Brain microvascular endothelial cell (primary cell): ENCODE data around the gene MSRB1.

Experiments
- DNase-seq: peaks from one replicate; pipeline ENCODE4 v3.0.0-alpha.2; 2020
- H3K27ac ChIP-seq: fragments of 250-450 bp; sonication (Bioruptor Pico); 2 replicates; pipeline ENCODE4 v1.5.1; 2020; ENCODE audit warnings: mild to moderate bottlenecking, moderate library complexity
- H3K27me3 ChIP-seq: fragments of 250-450 bp; sonication (Bioruptor Pico); replicated peaks from 2 replicates; pipeline ENCODE4 v1.5.1; 2020; ENCODE audit warnings: mild to moderate bottlenecking
- H3K36me3 ChIP-seq: fragments of 250-450 bp; sonication (Bioruptor Pico); replicated peaks from 2 replicates; pipeline ENCODE4 v1.5.1; 2020; ENCODE audit warnings: mild to moderate bottlenecking
- H3K4me3 ChIP-seq: 2 replicates; pipeline ENCODE4 v1.5.1; 2011; ENCODE audit warnings: low read depth, mild to moderate bottlenecking, control low read depth, low read length, moderate library complexity
- CTCF ChIP-seq: IDR thresholded peaks from 2 replicates; pipeline ENCODE4 v1.5.1; 2011; ENCODE audit warnings: low read depth, mild to moderate bottlenecking, moderate library complexity, low read length, control low read depth, inconsistent platforms; ENCODE audit errors: missing control alignments
- in situ Hi-C: cut with HindIII; loops from 2 replicates; pipeline ENCODE4 v1.10.0; 2017; ENCODE audit warnings: low sequenced_read_pairs, low pct_ligation_motif_present

Gene MSRB1

GRCh38 chr16:1933097-1933661 is 9.8 kb downstream of the MSRB1 start:
- DNase-seq, result no peak
- Histone ChIP-seq H3K4me3 (no peak overlapping the region), H3K27ac (no peak overlapping the region), H3K27me3 (no peaks in the 10 kb centered on the region), H3K36me3 (peaks cover 3% of the 10 kb centered on the region)
- in situ Hi-C loops, result no loop called here
- no peak for TF ChIP-seq CTCF

GRCh38 chr16:1932050-1933028 is 10.7 kb downstream of the MSRB1 start:
- Histone ChIP-seq H3K27me3 (no peaks in the 10 kb centered on the region), H3K4me3 (no peak overlapping the region), H3K27ac (no peak overlapping the region), H3K36me3 (no peaks in the 10 kb centered on the region)
- DNase-seq, result no peak
- in situ Hi-C loops, result no loop called here
- TF ChIP-seq CTCF, result peak; percentile 26

GRCh38 chr16:1930338-1930720 is 12.7 kb downstream of the MSRB1 start:
- TF ChIP-seq CTCF, result no peak
- no peak overlapping the region for H3K27ac ChIP-seq
- in situ Hi-C loops, result no loop called here
- no peaks in the 10 kb centered on the region for H3K36me3 ChIP-seq
- DNase-seq, result no peak
- no peaks in the 10 kb centered on the region for H3K27me3 ChIP-seq
- H3K4me3 ChIP-seq, result no peak overlapping the region

GRCh38 chr16:1929578-1930337 is 13.2 kb downstream of the MSRB1 start:
- Histone ChIP-seq H3K27me3 (no peaks in the 10 kb centered on the region), H3K36me3 (no peaks in the 10 kb centered on the region), H3K27ac (no peak overlapping the region), H3K4me3 (peak overlapping the region; percentile 63)
- DNase-seq, result peak; percentile 60
- in situ Hi-C loops, result no loop called here
- peak; percentile 58 for TF ChIP-seq CTCF

GRCh38 chr16:1929105-1929504 is 13.9 kb downstream of the MSRB1 start:
- DNase-seq, result no peak
- in situ Hi-C loops, result no loop called here
- Histone ChIP-seq H3K36me3 (no peaks in the 10 kb centered on the region), H3K4me3 (peak overlapping the region; percentile 63), H3K27me3 (no peaks in the 10 kb centered on the region), H3K27ac (no peak overlapping the region)
- no peak for TF ChIP-seq CTCF
